ENCODE data around the gene CLDN18.
A peak's percentile ranks its signal among the peaks of the same experiment; 100 is the strongest.

The CLDN18 gene

DNA sequence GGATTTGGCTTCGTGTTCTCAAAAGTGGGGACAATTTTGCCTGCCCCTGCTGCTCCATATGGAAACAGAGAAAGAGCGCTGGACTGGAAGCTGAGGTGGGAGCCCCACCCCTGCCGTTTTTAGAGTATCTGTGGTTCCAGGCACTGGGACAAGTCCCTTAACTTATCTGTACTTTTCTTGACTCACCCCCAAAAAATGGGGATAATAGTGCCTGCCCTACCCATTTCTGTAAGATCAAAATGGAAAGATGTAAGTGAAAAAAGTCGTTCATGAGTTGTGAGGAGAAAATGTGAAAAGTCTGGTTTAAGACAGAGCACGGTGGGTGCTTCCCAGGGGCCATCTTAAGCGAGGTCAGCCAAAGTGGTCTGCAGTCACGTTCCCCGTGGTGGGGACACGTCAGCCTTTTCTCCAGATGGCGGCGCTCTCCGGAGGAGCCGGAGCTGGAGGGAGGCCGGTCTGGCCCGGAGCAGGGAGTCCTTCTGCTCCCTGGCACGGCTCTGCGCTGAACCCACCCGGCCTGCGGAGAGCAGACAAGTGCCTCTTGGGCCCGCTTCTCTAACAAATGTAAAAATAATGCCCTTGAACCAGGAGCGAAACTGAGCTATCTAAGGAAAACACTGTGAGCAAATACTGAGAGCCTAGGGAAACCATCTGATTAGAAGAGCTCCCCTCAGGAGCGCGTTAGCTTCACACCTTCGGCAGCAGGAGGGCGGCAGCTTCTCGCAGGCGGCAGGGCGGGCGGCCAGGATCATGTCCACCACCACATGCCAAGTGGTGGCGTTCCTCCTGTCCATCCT is at the start of gene CLDN18:
CLDN18 (plus strand) TSS at position 690 of the 797 bp plus-strand sequence; CDS start at position 751, 61 bp downstream.
- DNase-seq, result no peak

DNA sequence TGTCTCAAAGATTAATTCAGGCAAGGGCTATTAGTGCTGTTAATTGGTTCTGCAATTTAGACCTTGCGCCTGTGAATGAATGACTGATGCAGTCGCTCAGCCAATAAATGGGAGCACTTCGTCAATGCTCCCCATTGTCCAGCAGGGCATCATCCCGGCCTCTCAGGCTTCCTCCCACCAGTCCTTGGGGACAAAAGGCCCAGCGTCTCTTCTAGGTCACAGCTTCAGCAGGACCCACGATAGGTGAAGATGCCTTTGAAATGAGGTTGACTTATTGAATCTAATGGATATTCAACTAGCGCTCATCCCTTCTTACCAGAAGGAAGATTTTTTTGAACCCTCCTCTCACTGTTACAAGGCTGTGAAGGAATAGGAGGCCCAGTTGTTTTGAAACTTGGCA is 47.7 kb upstream of the CLDN18 start:
- DNase-seq, result no peak

DNA sequence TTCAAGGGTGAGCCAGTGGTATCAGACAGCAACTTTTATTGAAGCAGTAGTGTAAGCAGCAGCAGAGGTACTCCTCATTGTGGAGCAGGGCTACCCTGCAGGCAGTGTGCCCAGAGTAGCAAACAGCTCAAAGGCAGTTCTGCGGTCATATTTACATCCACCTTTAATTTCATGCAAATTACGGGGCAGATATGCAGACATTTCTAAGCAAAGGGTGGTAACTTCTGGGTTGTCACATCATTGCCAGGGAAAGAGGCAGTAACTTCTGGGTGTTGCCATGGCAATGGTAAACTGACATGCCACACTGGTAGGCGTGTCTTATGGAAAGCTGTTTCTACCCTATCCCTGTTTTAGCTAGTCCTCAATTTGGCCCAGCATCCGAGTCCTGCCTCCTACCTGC is 46.5 kb upstream of the CLDN18 start:
- no peak for DNase-seq

DNA sequence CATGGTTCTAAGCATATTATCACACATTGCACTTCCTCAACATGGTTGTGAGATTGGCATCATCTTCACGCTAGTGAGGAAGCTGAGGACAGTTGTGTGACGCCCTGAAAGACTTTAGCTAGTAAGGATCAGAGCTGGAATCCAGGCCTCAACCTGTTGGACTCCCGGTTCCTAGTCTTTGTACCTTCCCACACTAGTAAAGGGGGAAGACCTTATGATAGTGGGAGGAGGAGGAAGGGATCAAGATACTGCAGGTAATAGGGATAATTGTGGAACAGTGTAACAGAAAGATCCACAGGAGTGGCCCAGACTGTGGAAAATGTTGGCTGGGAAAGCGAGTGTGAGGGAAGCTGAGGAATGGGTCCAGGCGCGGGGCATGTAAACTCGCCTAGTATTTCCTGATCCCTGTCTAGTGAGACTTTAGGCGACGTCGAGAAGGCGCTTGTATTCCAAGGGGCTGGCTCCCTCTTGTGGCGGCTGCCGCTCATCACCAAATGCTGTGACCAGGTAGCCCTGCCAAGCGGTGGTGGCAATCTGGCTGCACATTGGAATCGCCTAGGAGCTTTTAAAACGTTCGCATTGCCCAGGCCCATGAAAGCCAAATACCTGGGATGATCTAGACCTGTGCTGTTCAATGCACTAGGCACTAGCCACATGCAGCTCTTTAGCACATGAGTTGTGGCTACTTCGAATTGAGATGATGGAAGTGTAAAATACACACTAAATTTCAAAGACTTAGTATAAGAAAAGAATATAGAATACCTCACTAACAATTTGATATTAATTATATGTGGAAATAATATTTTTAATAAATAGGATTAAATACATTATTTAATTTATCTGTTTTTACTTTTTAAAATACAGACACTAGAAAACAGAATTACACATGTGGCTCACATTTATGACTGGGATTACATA is 38.8 kb upstream of the CLDN18 start:
- DNase-seq, result peak; percentile 69 to 77

DNA sequence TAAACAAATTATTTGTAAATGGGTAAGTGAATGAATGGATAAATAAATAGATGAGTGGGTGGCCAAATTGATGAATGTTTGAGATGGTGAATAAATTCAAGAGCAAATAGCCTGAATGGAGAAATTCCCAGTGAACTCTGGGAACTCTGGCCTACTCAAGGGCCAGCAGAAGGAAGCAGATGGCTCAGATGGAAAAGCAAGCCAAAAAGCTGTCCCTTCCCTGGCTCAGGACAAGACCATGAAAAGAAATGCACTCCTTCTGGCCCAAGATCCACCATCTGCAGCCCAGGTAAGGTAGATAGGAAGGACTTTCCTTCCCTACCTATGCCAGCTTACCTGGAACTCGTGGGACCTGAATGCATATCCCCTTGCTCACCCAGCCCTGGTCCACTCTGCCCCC is 37.6 kb upstream of the CLDN18 start:
- no peak for DNase-seq

DNA sequence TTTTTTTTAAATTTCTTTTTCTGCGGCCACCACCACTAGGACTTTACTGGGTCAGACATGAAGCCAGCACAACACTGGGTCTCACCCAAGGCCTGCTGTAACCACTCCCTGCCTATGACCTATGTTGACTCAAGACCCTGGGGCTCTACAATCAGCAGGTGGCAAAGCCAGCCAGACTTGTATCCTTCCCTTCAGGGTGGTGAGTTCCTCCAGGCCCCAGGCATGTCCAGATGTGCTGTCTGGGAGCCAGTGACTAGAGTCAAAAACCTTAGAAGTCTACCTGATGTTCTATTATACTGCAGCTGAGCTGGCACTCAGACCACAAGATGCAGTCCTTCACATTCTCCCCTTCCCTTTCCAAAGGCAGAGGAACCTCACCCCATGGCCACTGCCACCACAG is 31.6 kb upstream of the CLDN18 start:
- no peak for DNase-seq

DNA sequence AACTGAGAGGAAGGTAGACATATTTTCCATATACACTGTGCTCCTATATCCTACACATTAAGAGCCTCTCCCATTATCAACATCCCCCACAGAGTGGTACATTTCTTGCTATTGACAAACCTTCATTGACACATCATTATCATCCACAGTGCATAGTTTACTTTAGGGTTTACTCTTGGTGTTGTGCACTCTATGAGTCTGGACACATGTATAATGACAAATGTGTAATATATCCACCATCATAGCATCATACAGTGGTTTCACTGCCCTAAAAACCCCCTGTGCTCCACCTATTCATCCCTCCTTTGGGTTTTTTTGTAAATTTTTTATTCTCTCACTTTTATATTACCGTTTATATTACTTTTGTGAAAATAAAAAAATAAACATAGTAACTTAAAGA is 22.2 kb upstream of the CLDN18 start:
- DNase-seq, result no peak

DNA sequence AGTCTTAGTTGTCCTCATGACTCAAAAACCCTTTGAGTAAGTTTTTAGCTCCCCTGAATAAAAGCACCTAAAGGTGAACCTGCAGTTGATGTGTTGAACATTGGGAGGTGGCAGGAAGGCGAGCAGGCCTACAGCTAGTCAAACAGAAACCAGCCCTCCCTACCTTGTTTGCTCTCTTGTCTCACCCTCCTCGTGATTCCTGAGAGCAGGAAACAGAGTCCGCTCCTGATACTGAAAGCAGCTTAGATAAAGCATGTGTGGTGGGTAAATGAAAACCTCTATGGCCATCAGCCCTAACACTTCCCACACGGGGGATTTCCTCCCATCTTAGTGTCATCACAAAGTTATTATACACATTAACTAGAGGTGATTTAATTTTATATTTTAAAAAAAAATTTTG is 21.8 kb upstream of the CLDN18 start:
- peak in 1 of 2 experiments; percentile 18 for DNase-seq

DNA sequence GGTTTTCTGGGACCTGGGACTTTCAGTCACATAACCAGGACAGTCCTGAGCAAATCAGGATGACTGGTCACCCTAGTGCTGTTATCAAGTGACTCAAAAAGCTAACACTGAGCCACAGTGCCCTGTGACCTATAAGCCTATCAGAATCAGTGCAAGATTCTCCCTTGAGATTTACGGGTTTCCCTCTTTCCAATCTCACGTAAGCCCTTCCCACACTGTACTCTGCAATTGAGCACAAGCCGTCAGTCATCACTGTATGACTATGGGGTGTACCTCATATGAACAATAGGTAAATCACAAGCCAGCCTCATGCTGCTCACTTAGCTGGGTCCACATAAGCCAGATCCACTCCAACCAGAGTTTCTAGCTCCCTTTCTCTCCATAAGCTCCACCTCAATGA is 21.0 kb upstream of the CLDN18 start:
- DNase-seq, result no peak

DNA sequence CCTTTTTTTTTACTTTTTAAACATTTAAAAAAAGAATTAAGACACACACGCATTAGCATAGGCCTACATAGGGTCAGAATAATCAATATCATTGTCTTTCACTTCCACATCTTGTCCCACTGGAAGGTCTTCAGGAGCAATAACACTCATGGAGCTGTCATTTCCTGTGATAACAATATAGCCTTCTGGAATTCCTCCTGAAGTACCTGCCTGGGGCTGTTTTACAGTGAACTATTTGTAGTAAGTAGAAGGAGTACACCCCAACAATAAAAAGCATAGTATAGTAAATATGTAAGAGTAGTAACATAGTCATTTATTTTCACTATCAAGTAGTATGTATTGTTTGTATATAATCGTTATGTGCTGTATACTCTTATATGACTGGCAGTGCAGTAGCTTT is 19.5 kb upstream of the CLDN18 start:
- DNase-seq, result no peak

DNA sequence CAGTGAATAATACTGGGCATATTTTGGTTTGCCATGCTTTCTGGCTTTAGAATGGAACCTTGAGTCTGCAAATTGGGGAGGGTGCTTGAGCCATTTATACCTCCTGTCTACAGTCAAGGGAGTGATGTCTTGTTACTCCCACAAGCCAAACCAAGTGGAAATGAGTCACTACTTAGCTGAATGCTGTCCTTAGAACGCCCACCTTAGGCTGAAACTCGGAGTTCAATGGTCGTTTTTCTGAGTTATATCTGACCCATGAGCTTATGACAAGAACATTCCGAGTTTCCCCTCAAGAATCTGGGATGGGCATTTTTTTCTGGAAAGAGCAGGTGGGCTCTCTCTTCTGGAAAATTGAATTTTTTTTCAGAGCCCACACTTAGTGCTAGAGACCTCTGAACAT is 17.4 kb upstream of the CLDN18 start:
- no peak for DNase-seq

DNA sequence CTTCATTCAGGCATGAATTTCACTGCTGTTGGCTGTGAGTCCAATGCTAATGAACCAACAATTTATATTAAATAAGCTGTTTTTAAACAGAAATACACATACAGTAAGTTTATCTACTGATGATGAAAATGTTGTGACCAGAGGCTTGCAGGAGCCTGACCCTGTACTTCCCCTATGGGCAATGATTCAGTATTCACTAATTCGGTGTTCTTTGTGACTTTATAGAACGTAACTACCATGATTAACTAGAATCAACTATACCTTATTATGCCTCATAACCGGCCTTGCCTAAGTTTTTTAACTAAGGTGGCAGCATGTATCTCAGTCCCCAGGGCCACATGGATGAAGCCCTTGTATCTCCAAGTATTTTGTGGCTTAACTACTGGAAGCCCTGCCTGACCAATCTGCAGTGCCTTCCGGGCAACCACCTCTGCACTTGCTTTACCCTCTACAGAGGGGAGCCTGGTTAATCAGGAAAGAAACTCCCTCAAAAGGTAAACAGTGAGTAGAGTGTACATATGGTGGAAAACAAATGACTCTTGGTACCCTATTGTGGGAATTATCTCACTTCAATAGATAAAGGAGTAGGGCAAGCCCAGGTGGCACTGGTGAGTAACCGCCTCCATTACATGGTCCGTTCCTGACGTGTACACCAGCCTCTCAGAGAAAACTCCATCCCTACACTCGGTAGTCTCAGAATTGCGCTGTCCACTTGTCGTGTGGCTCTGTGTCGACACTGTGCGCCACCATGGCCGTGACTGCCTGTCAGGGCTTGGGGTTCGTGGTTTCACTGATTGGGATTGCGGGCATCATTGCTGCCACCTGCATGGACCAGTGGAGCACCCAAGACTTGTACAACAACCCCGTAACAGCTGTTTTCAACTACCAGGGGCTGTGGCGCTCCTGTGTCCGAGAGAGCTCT is 11.6 kb upstream of the CLDN18 start:
- DNase-seq, result no peak

DNA sequence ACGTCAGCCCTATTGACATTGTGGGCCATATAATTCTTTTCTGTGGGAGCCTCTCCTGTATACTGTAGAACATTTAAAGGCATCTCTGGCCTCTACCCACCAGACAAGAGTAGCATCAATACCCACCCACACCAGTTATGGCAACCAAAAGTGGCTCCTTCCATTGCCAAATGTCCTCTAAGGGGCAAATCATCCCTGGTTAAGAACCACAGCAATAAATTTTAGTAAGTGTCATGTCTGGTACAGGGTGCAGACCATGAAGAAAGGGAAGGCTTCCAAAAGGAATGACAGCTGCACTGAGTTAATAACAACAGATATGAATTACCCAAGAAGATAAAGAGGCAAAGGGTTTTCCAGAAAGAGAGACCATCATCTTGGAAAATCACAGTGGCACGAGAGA is 6.9 kb upstream of the CLDN18 start:
- no peak for DNase-seq

DNA sequence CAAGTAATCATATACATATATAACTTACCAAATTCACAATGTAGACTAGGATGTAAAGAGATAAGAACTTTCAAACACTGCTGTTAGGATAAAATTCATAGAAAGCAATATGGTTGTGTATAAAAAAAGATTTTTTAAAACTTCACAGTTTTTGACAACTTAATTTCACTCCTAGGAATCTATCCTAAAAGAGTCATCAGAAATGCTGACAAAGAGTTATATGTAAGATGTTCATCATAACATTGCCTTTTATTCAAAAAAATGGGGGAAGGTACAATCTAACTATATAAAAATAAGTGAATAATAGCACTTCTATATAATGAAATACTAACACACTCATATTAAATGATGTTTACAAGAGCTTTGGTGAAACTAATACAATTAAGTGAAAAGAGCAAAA is 4.3 kb upstream of the CLDN18 start:
- DNase-seq, result no peak

DNA sequence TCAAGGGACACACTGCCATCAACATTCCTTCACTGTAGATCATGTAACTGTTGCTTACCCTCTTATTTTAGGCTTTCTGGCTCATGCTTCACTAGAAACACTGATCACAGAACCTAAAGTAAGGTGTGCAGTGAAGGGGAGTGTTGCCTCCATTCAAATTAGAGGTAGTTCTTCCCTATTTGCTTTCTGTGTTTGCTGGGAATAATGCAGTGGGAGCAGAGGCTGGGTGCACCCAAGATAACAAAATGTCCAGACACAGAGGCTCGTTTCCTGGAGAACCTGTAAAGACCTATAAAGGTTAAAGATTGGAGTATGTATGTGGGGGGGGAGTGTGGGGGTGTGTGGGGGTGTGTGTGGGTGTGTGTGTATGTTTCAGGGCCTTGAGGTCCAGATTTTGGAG is 2.1 kb upstream of the CLDN18 start:
- no peak for DNase-seq

DNA sequence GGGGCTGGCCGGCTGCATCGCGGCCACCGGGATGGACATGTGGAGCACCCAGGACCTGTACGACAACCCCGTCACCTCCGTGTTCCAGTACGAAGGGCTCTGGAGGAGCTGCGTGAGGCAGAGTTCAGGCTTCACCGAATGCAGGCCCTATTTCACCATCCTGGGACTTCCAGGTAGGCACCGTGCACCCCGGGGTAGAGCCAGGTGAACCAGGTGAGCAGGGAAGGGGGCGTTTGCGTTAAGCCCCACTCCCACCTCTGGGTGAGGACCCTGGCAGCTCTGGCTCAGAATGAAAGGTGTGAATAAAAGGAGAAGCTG is 267 bp downstream of the CLDN18 start:
- DNase-seq, result no peak

DNA sequence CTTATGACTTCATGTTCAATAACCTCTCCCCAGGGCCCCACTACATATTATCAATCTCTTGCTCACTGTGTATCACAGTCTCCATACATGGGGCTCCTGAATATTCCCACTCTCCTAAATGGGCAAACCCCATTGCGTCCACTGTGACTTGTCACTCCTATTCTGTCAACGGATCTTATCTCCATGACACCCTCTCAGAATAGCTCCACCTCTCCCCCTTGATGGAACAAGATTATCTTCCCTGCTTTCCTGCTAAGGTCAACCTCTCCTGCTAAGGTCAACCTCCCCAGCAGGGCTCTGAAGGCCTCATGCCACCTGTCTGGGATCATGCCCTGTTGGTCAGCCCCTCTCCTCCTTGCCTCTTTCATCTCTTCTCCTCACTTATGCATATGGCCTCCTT is 1.8 kb downstream of the CLDN18 start:
- DNase-seq, result no peak

DNA sequence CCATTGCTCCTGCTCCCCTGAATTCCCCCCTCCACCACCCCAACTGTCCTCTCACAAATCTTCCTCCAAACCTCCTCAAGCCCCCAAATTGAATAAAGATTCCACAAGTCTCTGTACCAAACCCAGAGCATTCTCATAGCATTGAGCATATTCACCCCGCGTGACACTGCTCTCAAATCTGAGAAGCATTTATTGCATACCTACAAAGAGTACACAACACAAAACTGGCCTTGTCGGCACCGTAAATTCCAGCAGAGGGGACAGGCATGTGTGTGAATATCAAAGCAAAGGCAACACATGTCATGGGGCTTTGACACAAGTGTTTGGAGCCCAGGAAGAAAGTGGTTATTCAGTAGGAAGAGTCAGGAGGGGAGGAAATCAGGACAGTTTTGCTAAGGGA is 2.6 kb downstream of the CLDN18 start:
- DNase-seq, result no peak

DNA sequence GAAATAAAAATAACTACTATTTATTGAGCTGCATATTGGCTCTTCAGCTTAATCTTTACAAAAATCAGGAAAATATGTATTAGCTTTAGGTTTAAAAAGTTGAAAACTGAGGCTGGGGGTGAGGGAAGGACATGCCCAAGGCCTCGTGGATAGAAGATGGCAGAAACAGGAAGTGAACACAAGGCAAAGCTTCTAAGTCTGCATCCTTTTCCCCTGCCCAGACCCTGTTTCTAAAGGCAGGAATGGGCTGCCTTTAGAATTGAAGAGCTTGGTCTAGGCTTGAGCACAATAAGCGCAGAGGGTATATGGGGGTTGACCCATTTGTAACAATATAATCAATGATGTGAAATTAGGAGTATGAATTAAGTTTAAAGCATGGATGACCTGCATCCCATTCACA is 6.1 kb downstream of the CLDN18 start:
- no peak for DNase-seq

DNA sequence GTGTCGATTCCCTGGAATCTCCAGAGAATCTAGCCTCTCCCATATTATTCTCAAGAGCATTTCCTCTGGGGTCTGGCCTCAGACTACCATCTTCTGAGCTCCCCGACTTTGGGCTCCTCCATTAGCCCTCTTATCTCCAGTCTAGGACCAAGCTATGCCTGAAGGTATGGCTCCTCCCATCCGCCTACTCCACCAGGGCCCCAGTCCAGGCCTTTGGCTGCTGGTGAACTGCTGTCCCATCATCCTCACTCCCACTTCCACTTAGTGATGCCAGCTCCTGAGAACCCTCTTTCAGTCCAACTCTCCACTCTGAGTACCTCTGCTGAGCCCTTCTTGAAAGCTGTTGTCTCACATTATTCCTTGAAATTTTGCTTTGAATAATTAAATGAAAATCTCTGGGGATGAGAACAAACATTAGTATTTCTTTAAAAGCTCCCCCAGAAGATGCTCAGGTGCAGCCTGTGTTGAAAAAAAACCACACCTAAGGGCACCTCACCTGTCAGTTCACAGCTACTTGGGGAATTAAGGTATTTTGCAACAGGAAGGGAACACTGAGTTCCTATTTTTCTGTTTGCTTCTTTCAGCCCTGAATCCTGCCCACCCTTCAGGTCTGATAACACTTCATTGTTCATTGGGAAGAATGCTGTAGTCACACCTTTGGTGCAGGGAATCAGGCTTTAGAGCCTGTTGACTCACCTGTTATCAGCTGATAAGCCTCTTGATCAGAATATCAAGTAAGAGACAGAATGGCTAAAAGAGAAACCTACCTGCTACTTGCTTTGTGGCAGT is 9.5 kb downstream of the CLDN18 start:
- no peak for DNase-seq

DNA sequence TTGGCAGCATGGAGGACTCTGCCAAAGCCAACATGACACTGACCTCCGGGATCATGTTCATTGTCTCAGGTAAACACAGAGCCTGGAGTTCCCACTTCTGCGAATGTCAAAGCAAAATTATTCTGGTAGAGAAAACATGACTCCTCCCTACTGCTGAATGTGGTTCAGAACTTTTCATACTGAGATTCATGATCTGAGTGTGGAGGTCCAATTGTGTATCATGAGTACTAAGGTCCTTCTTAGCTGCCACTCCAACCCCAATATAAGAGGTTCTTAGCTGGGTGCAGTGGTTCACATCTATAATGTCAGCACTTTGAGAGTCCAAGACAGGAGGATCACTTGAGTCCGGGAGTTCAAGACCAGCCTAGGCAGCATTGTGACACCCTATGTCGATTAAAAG is 13.8 kb downstream of the CLDN18 start:
- DNase-seq, result no peak

DNA sequence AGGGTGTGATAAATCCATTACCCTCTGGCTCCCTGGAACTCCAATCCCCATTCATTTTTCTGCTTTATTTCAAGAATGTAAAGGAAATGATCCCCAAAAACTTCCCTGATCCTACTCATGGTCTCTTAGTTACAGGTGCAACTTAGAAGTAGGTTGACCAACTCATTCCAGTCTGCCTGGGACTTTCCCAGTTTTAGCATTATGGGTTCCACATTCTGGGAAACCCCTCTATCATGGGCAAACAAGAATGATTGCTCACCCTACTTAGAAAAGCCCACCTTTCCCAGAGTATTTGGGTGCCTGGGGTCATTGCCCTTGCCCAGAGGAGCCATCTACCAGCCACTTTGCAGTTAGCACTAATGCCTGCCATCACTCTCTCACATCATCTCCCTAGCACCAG is 15.6 kb downstream of the CLDN18 start:
- no peak for DNase-seq
